NCI-H2196 (cell line): ENCODE results near the gene RB1.
"Not testable (repeated sequence)": the region's sequence is repeated elsewhere in the genome, so short reads cannot be mapped to it uniquely, and the experiment has no call there.

Source experiments
- DNase-seq: peaks from one replicate; lab custom pipeline; 2025; ENCODE audit not compliant: unreplicated experiment; lab: John Stamatoyannopoulos, UW

RB1 gene

GRCh38 chr13:48346583-48346982 lies 43.0 kb downstream of the RB1 start:
- no peak for DNase-seq

- DNase-seq = no peak
Observed at GRCh38 chr13:48349525-48349924, 46.0 kb downstream of the RB1 start.

GRCh38 chr13:48353590-48353989 lies 50.0 kb downstream of the RB1 start:
- DNase-seq = no peak

GRCh38 chr13:48355524-48355923 lies 52.0 kb downstream of the RB1 start:
- not testable (repeated sequence) for DNase-seq

- no peak for DNase-seq
Observed at GRCh38 chr13:48356750-48357149, 53.2 kb downstream of the RB1 start.

- no peak for DNase-seq
Observed at GRCh38 chr13:48369988-48370387, 66.4 kb downstream of the RB1 start.

- DNase-seq = no peak
Observed at GRCh38 chr13:48370815-48371214, 67.3 kb downstream of the RB1 start.

GRCh38 chr13:48377857-48378256 lies 74.3 kb downstream of the RB1 start:
- no peak for DNase-seq

- DNase-seq = no peak
Observed at GRCh38 chr13:48380581-48380980, 77.0 kb downstream of the RB1 start.

- no peak for DNase-seq
Observed at GRCh38 chr13:48383384-48383783, 79.8 kb downstream of the RB1 start.

- DNase-seq = no peak
Observed at GRCh38 chr13:48386816-48387215, 83.3 kb downstream of the RB1 start.

- no peak for DNase-seq
Observed at GRCh38 chr13:48391257-48391656, 87.7 kb downstream of the RB1 start.

GRCh38 chr13:48393030-48393697 lies 89.6 kb downstream of the RB1 start:
- no peak for DNase-seq

GRCh38 chr13:48393698-48394085 lies 90.1 kb downstream of the RB1 start:
- DNase-seq = no peak

GRCh38 chr13:48397744-48398143 lies 94.2 kb downstream of the RB1 start:
- no peak for DNase-seq

- DNase-seq = no peak
Observed at GRCh38 chr13:48398450-48399095, 95.0 kb downstream of the RB1 start.

GRCh38 chr13:48400090-48400694 lies 96.6 kb downstream of the RB1 start:
- no peak for DNase-seq

GRCh38 chr13:48400850-48401291 lies 97.3 kb downstream of the RB1 start:
- DNase-seq = no peak

GRCh38 chr13:48401480-48401879 lies 97.9 kb downstream of the RB1 start:
- no peak for DNase-seq

GRCh38 chr13:48402325-48402932 lies 98.9 kb downstream of the RB1 start:
- DNase-seq = no peak

GRCh38 chr13:48403151-48403631 lies 99.6 kb downstream of the RB1 start:
- no peak for DNase-seq

- no peak for DNase-seq
Observed at GRCh38 chr13:48403913-48404312, 100.4 kb downstream of the RB1 start.
